HEK293 (cell line): Measurements from ENCODE around the gene MYT1.

ENCODE experiments used
- CTCF ChIA-PET: fragments of 350-600 bp; formaldehyde crosslinking; extraction: SDS; loops from one replicate; lab custom pipeline; 2021; ENCODE audit warnings: antibody characterized with exemption; lab: Yijun Ruan, JAX
- POLR2A ChIA-PET: fragments of 300-600 bp; formaldehyde crosslinking; extraction: SDS; loops from one replicate; lab custom pipeline; 2020; ENCODE audit warnings: antibody characterized with exemption, inconsistent platforms; lab: Yijun Ruan, JAX
- H3K27ac ChIP-seq: fragments of 200-500 bp; sonication (Bioruptor generic); 2 replicates; pipeline ENCODE4 v1.5.1; 2014; ENCODE audit warnings: low read depth, low read length, control low read depth, inconsistent platforms; ENCODE audit errors: extremely low read depth
- H3K36me3 ChIP-seq, 2 experiments: fragments of 200-500 bp in 1 of 2; sonication (Bioruptor generic) in 1 of 2; 1 replicate in 1 of 2; 2 replicates in 1 of 2; pipeline ENCODE4 v1.5.1; 2014 to 2017; ENCODE audit warnings: inconsistent platforms in 2 of 2, low read length in 2 of 2; ENCODE audit not compliant: control insufficient read depth in 2 of 2, insufficient read depth in 1 of 2
- H3K4me1 ChIP-seq: fragments of 200-500 bp; sonication (Bioruptor generic); 2 replicates; pipeline ENCODE4 v1.5.1; 2014; ENCODE audit warnings: mild to moderate bottlenecking, low read length, inconsistent platforms; ENCODE audit not compliant: control insufficient read depth, insufficient read depth
- H3K4me3 ChIP-seq: 2 replicates; pipeline ENCODE4 v1.5.1; 2011; ENCODE audit warnings: low read depth, mild to moderate bottlenecking, control low read depth, low read length, moderate library complexity
- H3K9me3 ChIP-seq: fragments of 200-500 bp; sonication (Bioruptor generic); 2 replicates; pipeline ENCODE4 v1.5.1; 2014; ENCODE audit warnings: low read depth, low read length, inconsistent platforms; ENCODE audit not compliant: control insufficient read depth, insufficient read depth
- IKZF3 ChIP-seq: fragments of 450-650 bp; IDR thresholded peaks from 2 replicates; pipeline ENCODE4 v1.5.0; 2018; ENCODE audit warnings: missing biosample characterization, mild to moderate bottlenecking, missing genetic modification characterization, moderate library complexity
- INSM2 ChIP-seq: fragments of 450-650 bp; formaldehyde crosslinking; IDR thresholded peaks from 2 replicates; pipeline ENCODE4 v1.5.1; 2016; ENCODE audit warnings: missing biosample characterization, missing genetic modification characterization
- YY1 ChIP-seq: fragments of 450-650 bp; formaldehyde crosslinking; IDR thresholded peaks from 2 replicates; pipeline ENCODE4 v1.5.1; 2018; ENCODE audit warnings: missing biosample characterization, missing genetic modification characterization
- ZBTB1 ChIP-seq: fragments of 450-650 bp; formaldehyde crosslinking; IDR thresholded peaks from 2 replicates; pipeline ENCODE4 v1.5.1; 2016; ENCODE audit warnings: missing biosample characterization, missing genetic modification characterization
- ZNF114 ChIP-seq: fragments of 450-650 bp; formaldehyde crosslinking; IDR thresholded peaks from 2 replicates; pipeline ENCODE4 v1.5.0; 2017; ENCODE audit warnings: missing biosample characterization, missing genetic modification characterization
- ZNF155 ChIP-seq: fragments of 450-650 bp; formaldehyde crosslinking; IDR thresholded peaks from 2 replicates; pipeline ENCODE4 v1.5.1; 2016; ENCODE audit warnings: missing biosample characterization, missing genetic modification characterization
- ZNF221 ChIP-seq: fragments of 450-650 bp; formaldehyde crosslinking; IDR thresholded peaks from 2 replicates; pipeline ENCODE4 v1.5.1; 2017; ENCODE audit warnings: missing biosample characterization, missing genetic modification characterization, borderline replicate concordance
- ZNF239 ChIP-seq: fragments of 450-650 bp; formaldehyde crosslinking; IDR thresholded peaks from 2 replicates; pipeline ENCODE4 v1.5.1; 2016; ENCODE audit warnings: missing biosample characterization, missing genetic modification characterization
- ZNF324 ChIP-seq: fragments of 450-650 bp; formaldehyde crosslinking; IDR thresholded peaks from 2 replicates; pipeline ENCODE4 v1.5.1; 2016; ENCODE audit warnings: missing biosample characterization, missing genetic modification characterization
- ZNF426 ChIP-seq: fragments of 450-650 bp; formaldehyde crosslinking; IDR thresholded peaks from 2 replicates; pipeline ENCODE4 v1.5.1; 2017; ENCODE audit warnings: missing biosample characterization, missing genetic modification characterization, mild to moderate bottlenecking, inconsistent platforms, moderate library complexity
- ZNF449 ChIP-seq: fragments of 450-650 bp; formaldehyde crosslinking; IDR thresholded peaks from 2 replicates; pipeline ENCODE4 v1.5.1; 2017; ENCODE audit warnings: missing biosample characterization, mild to moderate bottlenecking, missing genetic modification characterization, moderate library complexity
- ZNF48 ChIP-seq: fragments of 450-650 bp; formaldehyde crosslinking; IDR thresholded peaks from 2 replicates; pipeline ENCODE4 v1.5.1; 2016; ENCODE audit warnings: missing biosample characterization, missing genetic modification characterization
- ZNF610 ChIP-seq: fragments of 450-650 bp; formaldehyde crosslinking; IDR thresholded peaks from 2 replicates; pipeline ENCODE4 v1.5.1; 2016; ENCODE audit warnings: missing biosample characterization, missing genetic modification characterization, borderline replicate concordance
- ZNF654 ChIP-seq: fragments of 450-650 bp; formaldehyde crosslinking; IDR thresholded peaks from 2 replicates; pipeline ENCODE4 v1.5.1; 2016; ENCODE audit warnings: low read depth, missing biosample characterization, missing genetic modification characterization
- ZNF677 ChIP-seq: fragments of 450-650 bp; IDR thresholded peaks from 2 replicates; pipeline ENCODE4 v1.5.0; 2018; ENCODE audit warnings: missing biosample characterization, mild to moderate bottlenecking, missing genetic modification characterization, moderate library complexity
- ZNF701 ChIP-seq: fragments of 450-650 bp; formaldehyde crosslinking; IDR thresholded peaks from 2 replicates; pipeline ENCODE4 v1.5.1; 2016; ENCODE audit warnings: missing biosample characterization, missing genetic modification characterization
- ZNF768 ChIP-seq: fragments of 450-650 bp; formaldehyde crosslinking; IDR thresholded peaks from 2 replicates; pipeline ENCODE4 v1.5.1; 2018; ENCODE audit warnings: missing biosample characterization, mild to moderate bottlenecking, missing genetic modification characterization
- ZNF843 ChIP-seq: fragments of 450-650 bp; formaldehyde crosslinking; IDR thresholded peaks from 2 replicates; pipeline ENCODE4 v1.5.1; 2016; ENCODE audit warnings: missing biosample characterization, missing genetic modification characterization
- TF ChIP-seq, protein P1 (sequence below): fragments of 450-650 bp; formaldehyde crosslinking; IDR thresholded peaks from 2 replicates; pipeline ENCODE4 v1.5.1; 2016; ENCODE audit warnings: missing biosample characterization, missing genetic modification characterization, borderline replicate concordance
- TF ChIP-seq, protein P2 (sequence below): fragments of 450-650 bp; formaldehyde crosslinking; IDR thresholded peaks from 2 replicates; pipeline ENCODE4 v1.5.1; 2016; ENCODE audit warnings: missing biosample characterization, missing genetic modification characterization, low read depth

MYT1 gene

DNA sequence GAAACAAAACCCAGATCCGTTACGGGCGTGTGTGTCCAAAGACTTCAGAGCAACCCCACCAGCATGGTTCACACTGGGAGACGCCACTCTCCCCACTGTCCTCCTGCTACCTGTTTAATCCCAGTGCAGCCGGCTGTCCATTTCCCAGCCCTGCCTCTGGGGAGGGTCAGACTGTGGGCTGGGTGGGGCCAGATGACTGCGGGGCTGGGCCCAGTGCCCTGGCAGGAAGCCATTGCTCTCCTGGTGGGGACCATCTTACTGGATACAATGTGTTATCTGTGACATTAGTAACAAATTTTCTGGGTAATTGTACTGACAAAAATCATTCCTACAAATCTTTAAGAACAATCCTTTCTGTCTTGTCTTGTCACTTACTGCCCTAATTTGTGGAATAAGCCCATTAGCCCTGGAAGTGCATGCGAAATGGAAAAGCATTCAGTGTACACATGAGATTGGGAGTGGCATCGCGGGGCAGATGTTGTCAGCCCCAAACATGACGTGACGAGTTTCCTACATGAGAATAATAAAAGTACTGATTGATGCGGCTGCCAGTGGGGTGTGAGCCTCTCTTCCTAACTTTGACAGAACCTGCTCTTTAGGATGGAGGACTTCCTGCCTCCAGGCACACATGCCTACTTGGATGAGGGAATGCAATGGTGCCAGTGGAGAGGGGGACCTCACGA, 53.4 kb downstream of the MYT1 start (continued):
- TF ChIP-seq ZNF114 (tag by site-specific recombination) (no peak), ZNF449 (tag by site-specific recombination) (no peak), ZNF221 (no peak)
- TF ChIP-seq, all 188 proteins: peak for 3

DNA sequence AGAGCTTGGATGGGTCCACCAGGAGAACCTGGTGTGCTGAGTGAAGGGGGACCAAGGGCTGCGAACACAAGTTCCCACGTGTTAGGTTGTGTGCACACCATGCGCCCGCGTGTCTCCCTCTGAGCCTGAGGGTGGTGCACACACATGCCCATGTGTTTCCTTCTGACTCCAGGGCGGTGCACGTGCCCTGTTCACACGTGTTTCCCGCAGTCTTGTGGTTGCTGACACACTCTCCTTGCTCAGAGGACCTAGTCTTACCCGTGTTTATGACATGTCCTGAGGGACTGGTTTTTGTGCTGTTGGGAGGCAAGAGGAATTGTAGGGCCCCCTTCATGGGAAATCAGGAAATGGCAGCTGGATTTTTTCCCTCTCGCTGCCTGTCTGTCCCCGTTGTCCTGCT, 55.0 kb downstream of the MYT1 start:
- no peak for TF ChIP-seq ZNF155 (tag by site-specific recombination)
- ChIA-PET POLR2A (no interaction called here), CTCF (no interaction called here)
- no peaks in the 10 kb centered on the region for H3K36me3 ChIP-seq
- H3K27ac ChIP-seq = no peak overlapping the region
- H3K4me1 ChIP-seq = no peaks in the 10 kb centered on the region
- H3K4me3 ChIP-seq = no peak overlapping the region
- no peaks in the 10 kb centered on the region for H3K9me3 ChIP-seq

DNA sequence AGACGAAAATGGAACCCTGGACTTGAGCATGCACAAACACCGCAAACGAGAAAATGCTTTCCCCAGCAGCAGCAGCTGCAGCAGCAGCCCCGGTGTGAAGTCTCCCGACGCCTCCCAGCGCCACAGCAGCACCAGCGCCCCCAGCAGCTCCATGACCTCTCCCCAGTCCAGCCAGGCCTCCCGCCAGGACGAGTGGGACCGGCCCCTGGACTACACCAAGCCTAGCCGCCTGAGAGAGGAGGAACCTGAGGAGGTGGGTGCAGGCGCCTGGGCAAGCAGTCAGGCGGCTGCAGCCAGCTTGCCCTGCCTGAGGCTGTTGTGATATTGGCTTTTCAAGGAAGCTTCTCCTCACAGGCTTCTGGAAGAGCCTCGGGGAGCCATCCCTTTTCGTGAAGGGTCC, 55.5 kb downstream of the MYT1 start:
- Histone ChIP-seq H3K4me3 (no peak overlapping the region), H3K36me3 (no peaks in the 10 kb centered on the region), H3K27ac (no peak overlapping the region), H3K4me1 (no peaks in the 10 kb centered on the region), H3K9me3 (no peaks in the 10 kb centered on the region)
- TF ChIP-seq ZNF768 (tag by site-specific recombination) = no peak
- TF ChIP-seq ZNF324 (tag by site-specific recombination) = no peak
- no peak for TF ChIP-seq ZNF239 (tag by site-specific recombination)
- no peak for TF ChIP-seq YY1 (tag by site-specific recombination)
- TF ChIP-seq ZNF610 (tag by site-specific recombination) = no peak
- no peak for TF ChIP-seq ZNF843
- TF ChIP-seq IKZF3 (tag by site-specific recombination) = no peak
- no peak for TF ChIP-seq ZNF654 (tag by site-specific recombination)
- POLR2A ChIA-PET = no interaction called here
- CTCF ChIA-PET = no interaction called here

DNA sequence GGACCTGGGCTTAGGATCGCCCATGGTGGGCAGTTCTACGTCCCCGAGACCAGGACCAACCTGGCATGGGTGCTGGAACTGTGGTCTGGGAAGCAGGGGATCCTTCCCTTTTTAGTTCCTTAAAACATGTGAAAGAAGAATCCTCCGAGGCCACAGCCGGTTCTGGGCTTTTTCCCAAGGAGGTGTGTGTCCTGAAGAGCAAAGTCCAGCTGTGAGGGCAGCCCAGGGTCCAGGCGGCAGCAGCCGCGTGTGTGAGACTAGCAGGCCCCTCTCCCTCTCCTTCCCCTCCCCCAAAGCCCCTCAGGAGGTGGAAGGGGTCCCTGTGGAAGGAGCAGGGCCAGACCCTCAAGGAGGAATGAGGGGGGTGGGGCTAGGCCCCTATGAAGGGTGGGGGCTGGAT, 56.2 kb downstream of the MYT1 start:
- no peaks in the 10 kb centered on the region for H3K4me1 ChIP-seq
- H3K27ac ChIP-seq = no peak overlapping the region
- H3K36me3 ChIP-seq = no peaks in the 10 kb centered on the region
- H3K4me3 ChIP-seq = no peak overlapping the region
- H3K9me3 ChIP-seq = no peaks in the 10 kb centered on the region
- ChIA-PET POLR2A (no interaction called here), CTCF (no interaction called here)
- no peak for TF ChIP-seq ZNF701 (tag by site-specific recombination)
- TF ChIP-seq ZNF426 (tag by site-specific recombination) = no peak
- no peak for TF ChIP-seq ZBTB1 (tag by site-specific recombination)
- TF ChIP-seq ZNF48 = no peak
- TF ChIP-seq, protein P1, sequence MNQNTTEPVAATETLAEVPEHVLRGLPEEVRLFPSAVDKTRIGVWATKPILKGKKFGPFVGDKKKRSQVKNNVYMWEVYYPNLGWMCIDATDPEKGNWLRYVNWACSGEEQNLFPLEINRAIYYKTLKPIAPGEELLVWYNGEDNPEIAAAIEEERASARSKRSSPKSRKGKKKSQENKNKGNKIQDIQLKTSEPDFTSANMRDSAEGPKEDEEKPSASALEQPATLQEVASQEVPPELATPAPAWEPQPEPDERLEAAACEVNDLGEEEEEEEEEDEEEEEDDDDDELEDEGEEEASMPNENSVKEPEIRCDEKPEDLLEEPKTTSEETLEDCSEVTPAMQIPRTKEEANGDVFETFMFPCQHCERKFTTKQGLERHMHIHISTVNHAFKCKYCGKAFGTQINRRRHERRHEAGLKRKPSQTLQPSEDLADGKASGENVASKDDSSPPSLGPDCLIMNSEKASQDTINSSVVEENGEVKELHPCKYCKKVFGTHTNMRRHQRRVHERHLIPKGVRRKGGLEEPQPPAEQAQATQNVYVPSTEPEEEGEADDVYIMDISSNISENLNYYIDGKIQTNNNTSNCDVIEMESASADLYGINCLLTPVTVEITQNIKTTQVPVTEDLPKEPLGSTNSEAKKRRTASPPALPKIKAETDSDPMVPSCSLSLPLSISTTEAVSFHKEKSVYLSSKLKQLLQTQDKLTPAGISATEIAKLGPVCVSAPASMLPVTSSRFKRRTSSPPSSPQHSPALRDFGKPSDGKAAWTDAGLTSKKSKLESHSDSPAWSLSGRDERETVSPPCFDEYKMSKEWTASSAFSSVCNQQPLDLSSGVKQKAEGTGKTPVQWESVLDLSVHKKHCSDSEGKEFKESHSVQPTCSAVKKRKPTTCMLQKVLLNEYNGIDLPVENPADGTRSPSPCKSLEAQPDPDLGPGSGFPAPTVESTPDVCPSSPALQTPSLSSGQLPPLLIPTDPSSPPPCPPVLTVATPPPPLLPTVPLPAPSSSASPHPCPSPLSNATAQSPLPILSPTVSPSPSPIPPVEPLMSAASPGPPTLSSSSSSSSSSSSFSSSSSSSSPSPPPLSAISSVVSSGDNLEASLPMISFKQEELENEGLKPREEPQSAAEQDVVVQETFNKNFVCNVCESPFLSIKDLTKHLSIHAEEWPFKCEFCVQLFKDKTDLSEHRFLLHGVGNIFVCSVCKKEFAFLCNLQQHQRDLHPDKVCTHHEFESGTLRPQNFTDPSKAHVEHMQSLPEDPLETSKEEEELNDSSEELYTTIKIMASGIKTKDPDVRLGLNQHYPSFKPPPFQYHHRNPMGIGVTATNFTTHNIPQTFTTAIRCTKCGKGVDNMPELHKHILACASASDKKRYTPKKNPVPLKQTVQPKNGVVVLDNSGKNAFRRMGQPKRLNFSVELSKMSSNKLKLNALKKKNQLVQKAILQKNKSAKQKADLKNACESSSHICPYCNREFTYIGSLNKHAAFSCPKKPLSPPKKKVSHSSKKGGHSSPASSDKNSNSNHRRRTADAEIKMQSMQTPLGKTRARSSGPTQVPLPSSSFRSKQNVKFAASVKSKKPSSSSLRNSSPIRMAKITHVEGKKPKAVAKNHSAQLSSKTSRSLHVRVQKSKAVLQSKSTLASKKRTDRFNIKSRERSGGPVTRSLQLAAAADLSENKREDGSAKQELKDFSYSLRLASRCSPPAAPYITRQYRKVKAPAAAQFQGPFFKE = no peak
- TF ChIP-seq ZNF677 = no peak
- no peak for TF ChIP-seq INSM2 (tag by site-specific recombination)
- TF ChIP-seq, protein P2, sequence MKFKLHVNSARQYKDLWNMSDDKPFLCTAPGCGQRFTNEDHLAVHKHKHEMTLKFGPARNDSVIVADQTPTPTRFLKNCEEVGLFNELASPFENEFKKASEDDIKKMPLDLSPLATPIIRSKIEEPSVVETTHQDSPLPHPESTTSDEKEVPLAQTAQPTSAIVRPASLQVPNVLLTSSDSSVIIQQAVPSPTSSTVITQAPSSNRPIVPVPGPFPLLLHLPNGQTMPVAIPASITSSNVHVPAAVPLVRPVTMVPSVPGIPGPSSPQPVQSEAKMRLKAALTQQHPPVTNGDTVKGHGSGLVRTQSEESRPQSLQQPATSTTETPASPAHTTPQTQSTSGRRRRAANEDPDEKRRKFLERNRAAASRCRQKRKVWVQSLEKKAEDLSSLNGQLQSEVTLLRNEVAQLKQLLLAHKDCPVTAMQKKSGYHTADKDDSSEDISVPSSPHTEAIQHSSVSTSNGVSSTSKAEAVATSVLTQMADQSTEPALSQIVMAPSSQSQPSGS (tag by site-specific recombination) = no peak
- TF ChIP-seq IKZF3 (tag by site-specific recombination) = no peak
